GM19238 (cell line): Measurements from ENCODE around the gene PPIE.
"Not testable (repeated sequence)": the region's sequence is repeated elsewhere in the genome, so short reads cannot be mapped to it uniquely, and the experiment has no call there.

Experiments
- DNase-seq: peaks from one replicate; pipeline ENCODE4 v3.0.0; 2011; ENCODE audit warnings: low spot score; ENCODE audit not compliant: insufficient read length

The PPIE gene

DNA sequence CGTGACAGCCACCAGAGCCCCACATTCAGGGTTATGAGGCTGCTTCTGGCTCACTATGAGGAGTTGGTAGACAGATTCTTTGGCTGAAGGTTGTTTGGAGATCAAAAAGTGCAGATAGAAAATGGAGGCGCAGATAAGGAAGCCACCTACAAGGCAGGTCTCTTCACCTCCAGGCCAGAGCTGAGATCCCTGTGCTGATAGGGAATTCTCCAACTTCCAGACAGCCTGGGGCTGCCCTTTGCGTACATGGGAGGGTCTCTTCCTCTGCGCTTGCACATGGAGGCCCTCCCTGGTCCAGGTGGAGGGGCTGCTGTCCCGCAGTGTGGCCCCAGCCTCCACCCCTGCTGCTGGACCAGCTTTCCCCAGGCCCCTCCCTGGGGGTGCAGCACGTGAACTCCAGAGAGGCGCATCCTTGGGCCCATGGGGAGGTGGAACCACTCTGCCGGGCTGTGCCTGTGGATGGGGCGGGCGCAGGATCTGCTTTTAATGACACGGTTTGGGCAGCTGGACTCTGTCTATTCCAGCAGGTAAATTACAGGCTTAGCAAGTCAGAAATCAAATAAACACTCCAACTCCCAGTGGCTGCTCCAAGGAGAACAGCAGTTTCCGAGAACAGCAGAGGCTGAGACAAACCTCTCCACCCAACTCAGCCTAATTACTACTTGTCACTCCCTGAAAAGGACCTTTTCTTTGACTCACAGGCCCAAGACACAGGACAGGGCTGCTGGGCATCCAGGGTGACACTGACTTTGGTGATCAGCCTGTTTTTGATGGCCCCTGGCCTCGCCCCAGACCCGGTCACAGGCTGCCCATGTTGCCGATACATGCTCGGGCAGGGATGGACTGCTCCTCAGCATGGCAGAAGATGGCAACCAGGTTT is 20.1 kb downstream of the PPIE start:
- DNase-seq, result no peak

DNA sequence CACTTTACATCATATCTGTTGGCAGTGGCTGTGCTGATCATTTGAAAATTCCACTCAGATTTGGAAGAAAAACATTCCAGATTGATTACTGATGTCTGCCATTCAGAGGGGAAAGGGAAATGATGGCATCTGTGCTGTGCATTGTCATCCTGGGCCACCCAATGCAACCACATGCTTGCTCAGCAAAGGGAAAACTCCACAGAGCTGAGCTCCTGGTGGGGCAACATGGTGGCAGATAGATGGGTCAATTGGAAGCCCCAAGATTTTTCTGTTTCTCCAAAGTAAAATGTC is 20.7 kb downstream of the PPIE start:
- DNase-seq, result no peak

DNA sequence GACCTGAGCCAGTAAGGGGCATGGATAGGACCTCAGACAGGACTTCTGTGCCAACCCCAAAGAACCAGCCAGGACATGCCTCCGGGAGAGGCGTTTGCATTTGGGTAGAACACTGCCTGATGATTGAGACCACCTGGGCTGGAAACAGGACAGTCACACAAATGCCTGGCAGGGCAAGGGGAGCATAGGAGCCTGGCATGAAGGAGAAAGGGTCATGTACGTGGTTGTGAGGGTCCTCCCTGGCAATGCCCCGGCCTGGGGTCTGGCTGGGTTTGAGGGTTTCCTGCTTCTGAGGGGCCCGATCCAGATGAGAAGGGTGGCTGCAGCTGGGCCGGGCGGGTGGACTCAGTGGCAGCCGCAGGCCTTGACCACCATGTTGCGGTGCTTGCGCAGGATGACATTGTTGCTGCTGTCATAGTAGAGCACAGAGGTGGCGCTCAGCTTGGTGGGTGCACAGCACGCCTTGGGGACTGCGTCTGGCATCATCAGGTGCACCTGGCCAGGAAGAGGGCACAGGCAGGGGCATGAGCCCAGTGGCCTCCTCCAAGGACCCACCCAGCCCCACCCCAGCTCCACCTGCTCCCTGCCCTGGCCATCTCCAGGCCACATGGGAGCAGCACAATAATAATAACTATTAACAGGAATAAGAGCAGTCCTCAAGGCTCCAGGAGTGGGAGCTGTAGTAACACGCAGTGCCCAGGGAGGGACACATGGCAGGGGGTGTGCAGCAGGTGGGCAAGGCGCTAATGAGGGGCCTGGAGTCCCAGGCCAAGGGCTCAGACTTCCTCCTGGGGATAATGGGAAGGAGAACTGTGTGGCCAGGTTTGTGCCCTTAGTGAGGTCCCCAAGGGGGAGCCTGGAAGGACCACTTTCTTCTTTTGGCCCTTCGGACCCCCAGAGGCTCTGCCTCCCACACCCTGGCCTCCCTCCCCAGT is 21.7 kb downstream of the PPIE start:
- no peak for DNase-seq

DNA sequence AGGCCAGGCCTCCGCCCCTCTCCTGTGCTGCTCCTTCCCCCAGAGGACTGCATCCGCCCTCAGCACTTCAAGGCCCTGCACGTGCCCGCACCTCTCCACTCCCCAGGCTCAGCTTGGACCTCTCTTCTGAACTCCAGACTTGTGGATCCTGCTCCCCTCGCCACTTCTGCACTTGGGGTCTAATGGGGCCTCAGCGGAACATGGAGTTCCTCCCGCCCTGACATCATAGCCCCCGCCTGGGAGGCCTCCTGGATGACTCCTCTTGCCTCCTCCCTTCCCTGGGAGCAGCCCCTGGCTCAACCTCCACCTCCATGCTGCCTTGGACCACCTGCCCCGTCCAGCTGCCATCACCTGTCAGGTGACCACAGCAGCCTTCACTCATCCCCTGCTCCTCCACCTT is 22.3 kb downstream of the PPIE start:
- DNase-seq, result no peak

DNA sequence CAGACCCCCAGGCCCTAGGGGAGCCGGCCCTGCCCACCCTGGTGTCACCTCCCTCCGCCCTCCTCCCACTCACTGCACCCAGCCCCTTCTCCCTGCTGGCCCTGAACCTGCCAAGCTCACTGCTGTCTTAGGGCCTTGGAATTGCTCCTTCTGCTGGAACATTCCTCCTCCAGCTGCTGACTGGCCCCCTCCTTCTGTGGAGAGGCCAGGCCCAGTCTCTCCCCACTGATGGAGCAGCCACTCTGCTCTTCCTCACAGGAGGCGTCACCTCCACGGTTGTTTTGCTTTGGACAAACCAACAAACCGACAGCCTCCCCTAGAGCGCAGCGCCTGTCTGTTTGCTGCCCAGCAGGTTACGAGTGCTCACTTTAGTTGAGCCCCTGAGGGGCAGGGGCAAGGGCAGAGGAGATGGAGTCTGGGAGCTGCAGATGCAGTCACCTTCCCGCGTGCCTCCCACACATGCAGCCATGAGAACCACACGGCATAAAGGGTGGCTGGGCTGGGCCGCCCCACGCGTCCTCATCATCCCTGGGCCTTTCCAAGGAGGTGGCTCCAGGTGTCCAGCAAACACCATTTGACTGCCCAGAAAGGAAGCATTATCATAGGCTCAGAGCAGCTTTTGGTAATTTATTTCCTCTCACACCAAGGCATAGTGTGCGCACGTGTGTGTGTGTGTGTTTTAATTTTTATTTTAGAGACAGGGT is 23.0 kb downstream of the PPIE start:
- no peak for DNase-seq

DNA sequence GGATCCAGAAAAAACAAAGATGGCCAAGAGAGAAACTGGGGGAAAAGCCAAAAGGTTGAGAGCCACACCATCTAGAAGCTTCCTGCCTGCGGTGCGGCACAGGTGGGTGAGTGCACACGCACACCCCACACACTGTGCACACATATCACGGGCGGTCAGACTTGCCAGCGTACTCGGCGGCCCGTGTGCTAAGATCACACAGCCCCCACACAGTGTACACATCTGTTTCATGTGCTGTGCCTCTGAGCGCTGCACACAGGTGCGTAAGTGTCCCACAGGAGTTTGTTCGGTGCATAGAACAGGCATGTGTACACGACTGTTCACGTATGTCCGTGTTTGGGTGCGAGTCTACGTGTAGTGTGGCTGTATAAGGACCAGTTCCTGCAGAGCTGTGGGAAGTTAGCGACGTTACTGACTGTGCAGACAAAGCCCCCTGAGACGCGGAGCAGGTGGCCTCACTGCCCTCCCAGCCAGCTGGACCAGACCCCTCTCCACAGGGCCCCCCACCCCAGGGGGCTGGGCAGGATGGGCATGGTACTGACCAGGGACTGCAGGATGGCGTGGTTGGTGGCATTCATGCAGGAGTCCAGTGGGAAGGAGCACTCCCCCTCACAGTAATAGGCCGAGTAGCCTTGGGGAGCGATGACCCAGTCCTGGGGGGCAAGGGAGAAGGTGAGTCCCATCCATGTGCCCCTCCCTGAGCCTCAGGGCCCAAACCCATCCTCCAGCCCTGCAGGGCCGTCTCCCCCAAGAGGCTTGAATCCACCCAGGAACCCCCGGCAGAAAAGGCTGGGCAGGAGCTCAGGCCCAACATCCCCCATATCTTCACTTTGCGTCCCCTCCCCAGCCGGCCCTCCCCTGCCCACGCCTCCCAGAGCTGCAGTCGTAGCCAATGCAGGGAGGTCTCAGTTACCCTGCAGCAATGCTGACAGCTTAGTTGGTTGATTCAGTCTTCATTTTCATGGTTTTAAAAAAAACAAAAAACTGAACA is 24.2 kb downstream of the PPIE start:
- no peak for DNase-seq

DNA sequence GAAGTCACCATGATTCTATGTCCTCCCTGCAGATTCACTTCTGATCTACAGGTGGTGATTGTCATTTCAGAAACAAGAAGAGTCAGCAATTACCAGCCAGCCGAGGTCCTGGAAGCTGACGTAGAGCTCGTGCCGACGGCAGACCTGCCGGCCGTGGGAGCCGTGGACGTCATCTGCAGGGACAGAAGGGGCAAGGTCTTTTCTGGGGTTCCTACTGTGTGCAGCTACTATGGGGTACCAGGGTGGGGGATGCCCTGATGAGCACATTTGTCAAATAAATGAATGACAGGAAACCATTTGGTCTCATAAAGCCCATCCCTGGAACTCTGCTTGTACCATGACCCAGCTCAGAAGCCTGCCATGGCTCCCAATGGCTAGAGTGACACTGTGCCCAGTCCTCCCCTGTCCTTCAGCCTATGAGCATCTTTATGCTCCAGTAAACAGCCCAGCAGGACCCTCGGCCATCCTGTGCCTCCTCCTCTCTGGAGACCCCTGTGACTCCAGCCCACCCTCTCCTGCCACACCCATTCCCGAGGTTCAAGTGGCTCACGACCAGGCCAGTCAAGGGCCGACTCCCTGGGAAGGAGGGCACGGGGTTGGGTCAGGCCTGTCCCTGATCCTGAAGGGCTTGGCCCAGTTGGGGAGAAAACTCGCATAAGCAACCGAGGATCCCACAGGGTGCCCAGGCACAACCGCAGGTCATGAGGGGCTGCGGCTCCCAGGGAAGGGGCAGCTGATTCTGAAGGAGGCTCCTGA is 25.1 kb downstream of the PPIE start:
- not testable (repeated sequence) for DNase-seq

DNA sequence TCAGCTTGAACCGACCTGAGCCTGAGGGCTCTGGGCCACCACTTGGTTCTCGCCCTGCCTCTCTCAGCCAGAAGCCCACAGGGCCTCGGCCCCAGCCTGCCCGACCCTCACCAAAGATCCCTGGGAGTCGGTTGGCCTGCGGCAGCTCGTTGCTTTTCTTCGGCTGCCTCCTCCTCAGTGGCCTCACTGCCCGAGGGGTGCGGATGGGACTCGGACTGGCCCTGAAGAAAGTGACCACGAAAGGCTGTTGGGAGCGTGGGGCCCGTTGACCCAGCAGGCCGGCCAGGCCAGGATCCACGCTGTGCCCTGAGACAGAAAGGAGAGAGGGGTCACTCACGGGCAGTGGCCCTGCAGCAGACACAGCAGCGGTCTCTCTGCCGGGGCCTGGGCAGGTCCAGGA is 25.8 kb downstream of the PPIE start:
- not testable (repeated sequence) for DNase-seq

DNA sequence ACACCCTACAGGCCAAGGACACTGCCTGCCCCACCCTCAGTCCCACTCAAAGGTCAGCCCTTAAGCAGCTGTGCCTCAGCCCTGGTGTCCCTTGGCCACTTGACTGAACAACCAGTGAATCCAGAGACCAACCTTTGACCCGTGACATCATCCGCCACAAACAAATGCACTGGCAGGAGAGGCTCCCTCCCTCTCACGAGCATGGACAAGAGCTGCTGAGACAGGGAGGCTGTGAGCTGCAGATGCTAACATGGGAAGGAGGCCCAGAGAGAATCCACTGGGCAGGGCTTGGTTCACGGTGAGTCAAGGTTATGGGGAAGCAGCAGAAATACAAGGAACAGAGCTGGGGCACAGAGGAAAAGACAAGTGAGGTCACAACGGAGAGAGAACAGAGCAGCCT is 27.8 kb downstream of the PPIE start:
- not testable (repeated sequence) for DNase-seq

DNA sequence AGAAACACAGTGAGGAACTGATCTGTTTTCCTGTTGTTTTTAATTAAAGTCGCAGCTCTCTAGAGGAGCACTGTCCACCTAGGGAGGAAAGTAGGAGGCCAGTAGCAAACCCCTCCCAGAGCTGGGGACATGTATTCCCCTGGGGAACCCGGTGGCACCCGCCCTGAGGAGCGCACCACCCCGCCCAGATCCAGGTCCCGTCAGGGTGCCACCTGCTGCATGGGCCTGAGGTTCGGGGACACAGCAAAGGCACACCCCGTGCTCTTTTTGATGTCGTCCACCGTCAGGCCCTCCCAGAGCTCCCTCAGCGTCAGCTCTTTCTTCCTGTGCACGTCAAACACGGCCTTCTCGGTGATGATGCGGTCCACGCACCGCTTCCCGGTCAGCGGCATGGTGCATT is 30.8 kb downstream of the PPIE start:
- DNase-seq, result not testable (repeated sequence)

DNA sequence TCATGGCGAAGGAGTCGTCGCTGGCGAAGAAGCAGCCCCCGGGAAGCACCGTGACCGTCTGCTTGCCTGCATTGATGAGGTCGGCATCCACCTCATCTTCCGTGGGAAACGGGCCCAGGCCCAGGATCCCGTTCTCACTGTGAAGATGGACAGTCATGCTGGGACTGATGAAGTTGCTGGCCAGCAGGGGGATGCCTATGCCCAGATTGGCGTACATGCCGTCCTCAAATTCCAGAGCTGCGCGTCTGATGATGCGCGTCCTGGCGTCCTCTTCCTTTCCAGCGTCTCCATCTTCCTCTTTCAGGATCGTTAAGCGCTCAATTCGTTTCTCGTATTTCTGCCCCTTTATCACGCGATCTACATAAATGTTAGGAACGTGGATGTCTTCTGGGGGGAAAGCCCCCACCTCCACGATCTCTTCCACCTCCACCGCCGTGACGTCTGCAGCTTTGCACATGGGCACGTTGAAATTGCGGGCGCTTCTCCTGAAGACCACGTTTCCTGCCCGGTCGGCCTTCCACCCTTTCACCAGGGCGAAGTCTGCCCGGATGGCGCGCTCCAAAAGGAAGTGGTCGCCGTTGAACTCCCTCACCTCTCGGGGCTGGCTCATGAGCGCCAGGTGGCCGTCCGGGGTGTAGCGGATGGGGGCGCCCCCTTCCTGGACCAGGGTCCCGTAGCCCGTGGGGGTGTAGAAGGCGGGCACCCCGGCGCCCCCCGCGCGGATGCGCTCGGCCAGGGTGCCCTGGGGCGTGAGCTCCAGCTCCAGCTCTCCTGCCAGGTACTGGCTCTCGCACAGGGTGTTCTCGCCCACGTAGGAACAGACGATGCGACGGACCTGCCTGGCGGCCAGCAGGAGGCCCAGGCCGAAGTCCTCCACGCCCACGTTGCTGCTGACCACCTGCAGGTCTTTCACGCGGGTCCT is 31.7 kb downstream of the PPIE start:
- DNase-seq, result not testable (repeated sequence)

DNA sequence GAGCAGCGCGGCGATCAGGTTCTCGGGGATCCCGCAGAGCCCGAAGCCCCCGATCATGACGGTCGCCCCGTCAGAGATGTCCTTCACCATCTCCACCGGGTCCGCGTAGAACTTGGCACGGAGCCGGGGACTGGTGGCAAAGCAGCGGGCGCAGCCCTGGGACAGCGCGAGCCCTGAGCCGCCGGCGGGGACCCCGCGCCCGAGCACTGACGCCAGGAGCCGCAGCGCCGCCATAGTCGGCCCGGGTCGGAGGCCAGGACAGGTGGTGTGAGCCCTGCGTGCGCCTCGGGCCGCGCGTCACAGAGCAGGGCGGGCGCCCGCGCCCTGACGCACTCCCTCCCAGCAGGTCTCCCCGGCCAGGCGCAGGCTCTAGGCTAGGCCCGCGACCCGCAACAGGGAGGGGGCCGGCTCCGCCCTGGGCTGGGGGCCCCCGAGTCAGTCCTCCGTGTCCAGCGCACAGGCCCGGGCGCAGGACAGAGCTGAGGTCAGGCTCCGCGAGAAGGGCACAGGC is 32.4 kb downstream of the PPIE start, which contains the start of gene OXCT2:
Gene OXCT2, minus strand, starts transcription at position 327 of the 511 bp plus-strand sequence. Its CDS starts 93 bp downstream, at position 234.
- DNase-seq, result not testable (repeated sequence)

DNA sequence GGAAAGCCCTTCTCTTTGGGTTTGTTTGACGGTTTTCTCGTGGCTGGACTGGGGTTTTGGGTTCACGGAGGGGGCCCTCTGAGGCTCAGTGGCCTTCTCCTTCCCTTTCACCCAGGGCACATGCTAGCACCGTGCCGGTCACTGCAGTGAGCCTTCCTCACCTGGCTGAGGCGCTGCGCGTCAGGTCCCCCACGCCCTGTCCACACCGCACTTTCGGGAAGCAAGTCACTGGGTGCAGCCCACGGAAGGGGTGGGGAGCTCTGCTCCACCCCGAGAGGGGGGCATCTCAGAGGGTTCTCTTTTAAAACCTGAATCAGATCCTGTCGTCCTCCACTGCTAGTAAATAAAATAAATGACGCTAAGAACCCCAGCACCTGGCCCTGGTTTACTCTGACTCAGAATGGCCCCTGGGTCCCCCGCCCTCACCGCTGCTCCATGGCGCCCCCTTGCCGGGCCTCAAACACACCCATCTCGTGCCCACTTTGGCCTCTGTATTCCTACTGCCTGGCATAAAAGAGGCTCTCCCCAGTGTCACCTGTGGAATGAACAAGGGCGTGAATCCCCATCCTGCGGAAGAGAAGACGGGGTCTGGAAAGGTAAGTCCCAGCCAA is 34.8 kb downstream of the PPIE start:
- not testable (repeated sequence) for DNase-seq

DNA sequence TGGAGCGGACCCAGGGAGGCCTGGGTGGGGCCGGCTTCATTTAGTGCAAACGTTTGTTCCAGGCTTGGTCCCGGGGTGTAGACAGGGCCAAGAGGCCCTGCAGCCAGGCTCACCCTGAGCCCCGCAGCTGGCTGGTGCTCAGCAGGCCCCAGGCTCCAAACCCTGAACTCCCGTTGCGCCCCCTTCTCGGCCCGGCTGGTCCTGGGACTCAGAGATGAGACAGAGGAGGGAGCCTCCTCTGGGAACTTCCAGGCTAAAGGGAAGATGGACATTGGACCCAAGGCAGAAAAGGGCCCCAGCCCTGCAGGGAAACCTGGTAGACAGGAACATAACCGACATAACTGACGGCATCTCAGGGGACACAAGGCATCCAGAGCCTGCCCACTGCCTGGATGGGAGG is 36.5 kb downstream of the PPIE start:
- DNase-seq, result not testable (repeated sequence)

DNA sequence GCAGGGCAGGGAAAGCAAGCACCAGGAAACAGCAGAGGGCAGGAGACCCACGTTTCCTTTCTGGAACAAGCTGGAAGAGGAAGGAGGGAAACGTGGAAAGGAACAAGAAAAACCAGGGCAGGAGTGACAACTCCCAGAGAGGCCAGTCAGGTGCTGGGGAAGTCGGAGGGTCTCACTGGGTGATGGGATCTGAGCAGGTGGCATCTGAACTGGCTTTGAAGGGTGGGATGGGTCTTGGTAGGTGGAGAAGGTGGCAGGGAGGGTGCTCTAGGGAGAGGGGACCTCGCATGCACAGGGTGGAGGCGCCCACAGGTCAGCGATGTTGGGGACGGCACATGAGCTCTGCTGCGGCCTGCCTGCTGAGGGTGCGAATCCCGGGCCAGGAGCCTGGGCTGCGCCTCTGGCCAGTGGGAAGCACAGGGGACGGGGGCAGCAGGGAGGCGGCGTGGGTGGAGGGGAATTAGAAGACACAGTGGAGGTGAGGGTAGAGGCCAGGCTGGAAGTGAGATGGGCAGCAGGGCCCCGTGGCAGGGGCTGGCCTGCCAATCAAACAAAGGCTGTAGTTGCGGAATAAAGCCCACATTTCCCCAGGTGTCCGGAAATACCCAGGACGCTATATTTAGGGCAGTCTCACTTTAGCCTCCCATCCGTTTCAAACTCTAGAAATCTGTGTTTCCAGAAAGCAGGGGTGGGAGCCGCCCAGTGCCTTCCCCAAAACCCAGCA is 37.2 kb downstream of the PPIE start:
- not testable (repeated sequence) for DNase-seq

DNA sequence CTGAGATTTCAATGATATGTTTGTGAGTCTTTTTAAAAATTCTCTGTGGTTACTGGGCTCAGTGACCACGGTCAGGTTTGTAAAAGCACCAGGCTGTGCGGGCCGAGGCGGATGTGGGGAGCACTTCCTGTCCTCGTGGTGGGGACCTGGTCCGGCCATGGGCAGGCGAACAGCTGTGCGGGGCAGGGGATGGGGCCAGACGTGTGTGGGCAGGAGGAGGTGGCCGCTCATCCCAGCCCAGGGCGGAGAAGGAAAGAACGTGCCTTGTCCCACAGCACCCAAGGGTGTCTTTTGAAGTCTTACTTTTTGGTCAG is 37.7 kb downstream of the PPIE start:
- no peak for DNase-seq

DNA sequence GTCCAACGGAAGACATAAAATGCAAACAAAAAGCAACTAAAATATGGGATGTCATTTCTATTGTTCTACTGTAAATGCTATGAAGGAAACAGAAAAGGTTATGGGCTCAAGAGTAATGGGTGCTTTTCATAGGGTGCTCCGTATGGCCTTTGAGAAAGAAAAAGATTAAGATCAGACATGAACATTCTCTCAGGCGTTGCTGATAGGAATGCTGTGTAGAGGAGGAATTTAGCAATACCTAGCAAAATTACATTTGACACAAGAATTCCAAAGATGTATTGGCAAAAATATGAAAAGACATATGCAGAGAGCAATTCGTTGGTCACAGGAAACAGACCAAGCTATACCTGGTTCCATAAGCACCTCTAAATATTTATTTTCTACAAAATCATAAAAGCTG is 38.2 kb downstream of the PPIE start:
- DNase-seq, result no peak
